Tibial nerve (tissue), 4 donors: ENCODE results near the gene WNT9A. TPM values are rescaled to one million over a fixed set of nuclear protein-coding genes. Genes with fewer than 3 reads are reported as not detected.

ENCODE experiments used
- DNase-seq, 2 donors: peaks; one replicate each; pipeline ENCODE4 v3.0.0-alpha.2; 2019; ENCODE audit warnings: low spot score in 2 of 2
- H3K27ac ChIP-seq, 4 donors: fragments of 200-600 bp; sonication (generic) in 3 of 4; one replicate each; pipeline ENCODE4 v1.5.1; 2017 to 2019; ENCODE audit warnings: mild to moderate bottlenecking in 1 of 4
- H3K27me3 ChIP-seq, 2 donors: fragments of 200-600 bp; sonication (generic) in 1 of 2; one replicate each; pipeline versions ENCODE4 v1.5.1 to v1.6.0; 2017 to 2019
- H3K36me3 ChIP-seq, 3 donors: fragments of 200-600 bp; sonication (generic); one replicate each; pipeline ENCODE4 v1.5.1; 2018 to 2019
- H3K4me1 ChIP-seq, 4 donors: fragments of 200-600 bp; sonication (generic) in 3 of 4; one replicate each; pipeline ENCODE4 v1.5.1; 2017 to 2019
- H3K4me3 ChIP-seq, 4 donors: fragments of 200-600 bp; sonication (generic) in 3 of 4; one replicate each; pipeline ENCODE4 v1.5.1; 2017 to 2019; ENCODE audit warnings: mild to moderate bottlenecking in 1 of 4, moderate library complexity in 1 of 4
- H3K9me3 ChIP-seq, 4 donors: fragments of 200-600 bp; sonication (generic) in 3 of 4; one replicate each; pipeline ENCODE4 v1.5.1; 2017 to 2019
- CTCF ChIP-seq, 5 experiments: fragments of 200-600 bp in 3 of 5; fragments of 450-650 bp in 2 of 5; sonication (generic) in 3 of 5; IDR thresholded peaks; one replicate each; pipeline ENCODE4 v1.5.1; 2016 to 2019; ENCODE audit warnings: antibody characterized with exemption in 5 of 5, mild to moderate bottlenecking in 3 of 5, moderate library complexity in 2 of 5
- EP300 ChIP-seq, 2 donors: sonication (generic); formaldehyde crosslinking; IDR thresholded peaks; one replicate each; pipeline ENCODE4 v1.6.1; 2017; ENCODE audit warnings: antibody characterized with exemption in 2 of 2, mild to moderate bottlenecking in 1 of 2
- POLR2A ChIP-seq, 2 donors: fragments of 450-650 bp; IDR thresholded peaks; one replicate each; pipeline ENCODE4 v1.6.1; 2017; ENCODE audit warnings: antibody characterized with exemption in 2 of 2, mild to moderate bottlenecking in 2 of 2, moderate library complexity in 2 of 2
- WGBS, 2 donors: methylation state at CpG; one replicate each; pipeline ENCODE4 v1.1.5; 2018; 5-methylcytosine and 5-hydroxymethylcytosine counted together
- total RNA-seq, 4 donors: library from RNA; depleted of rRNA; stranded (reverse); fragments of >200 nt; gene quantifications; one replicate each; pipeline ENCODE4 v1.1.0, GENCODE V29; 2016

The WNT9A gene
- total RNA-seq, 4 donors from 2014 or later: 5.1 to 12.8 (median 8.5) TPM

- H3K36me3 ChIP-seq: peaks cover 0 to 15% (median 0%) of the 10 kb centered on the region in 3 donors
- H3K9me3 ChIP-seq: no peaks in the 10 kb centered on the region
- peaks cover 0 to 53% (median 6%) of the 10 kb centered on the region in 4 donors for H3K4me1 ChIP-seq
- no peak overlapping the region for H3K4me3 ChIP-seq
- no peak for DNase-seq
- TF ChIP-seq POLR2A (IDR thresholded peaks at IDR 0.05) (no peak), EP300 (IDR thresholded peaks at IDR 0.05) (no peak), CTCF (IDR thresholded peaks at IDR 0.05) (no peak)
- 38 to 54% methylated on average over 15 of the region's 15 CpGs for WGBS, 2 donors
- H3K27me3 ChIP-seq: no peaks in the 10 kb centered on the region
- H3K27ac ChIP-seq: peak overlapping the region in 1 of 4 donors; percentile 15
These were observed 30.4 kb downstream of the WNT9A start for GRCh38 chr1:227917081-227917950.

- TF ChIP-seq CTCF (IDR thresholded peaks at IDR 0.05): no peak
- no peak for TF ChIP-seq EP300 (IDR thresholded peaks at IDR 0.05)
- no peak for TF ChIP-seq POLR2A (IDR thresholded peaks at IDR 0.05)
- Histone ChIP-seq H3K4me3 (no peak overlapping the region), H3K9me3 (no peaks in the 10 kb centered on the region), H3K27me3 (no peaks in the 10 kb centered on the region), H3K27ac (no peak overlapping the region), H3K36me3 (peaks cover 0 to 11% (median 0%) of the 10 kb centered on the region in 3 donors), H3K4me1 (peaks cover 0 to 60% (median 6%) of the 10 kb centered on the region in 4 donors)
- 76 to 84% methylated on average over 4 of the region's 4 CpGs for WGBS, 2 donors
- no peak for DNase-seq
These were observed 31.1 kb downstream of the WNT9A start for GRCh38 chr1:227916655-227917054.

GRCh38 chr1:227915564-227916553 is 31.9 kb downstream of the WNT9A start:
- H3K9me3 ChIP-seq: no peaks in the 10 kb centered on the region
- TF ChIP-seq CTCF (IDR thresholded peaks at IDR 0.05): no peak
- no peak for TF ChIP-seq POLR2A (IDR thresholded peaks at IDR 0.05)
- TF ChIP-seq EP300 (IDR thresholded peaks at IDR 0.05): no peak
- H3K36me3 ChIP-seq: peaks cover 0 to 4% (median 0%) of the 10 kb centered on the region in 3 donors
- no peak for DNase-seq
- 73 to 76% methylated on average over 22 of the region's 22 CpGs for whole genome bisulfite sequencing, 2 donors
- H3K4me3 ChIP-seq: no peak overlapping the region
- peaks cover 0 to 67% (median 6%) of the 10 kb centered on the region in 4 donors for H3K4me1 ChIP-seq
- no peak overlapping the region for H3K27ac ChIP-seq
- no peaks in the 10 kb centered on the region for H3K27me3 ChIP-seq

- WGBS, 2 donors: 64 to 70% methylated on average over 4 to 6 of the region's 7 CpGs
- no peak for TF ChIP-seq CTCF (IDR thresholded peaks at IDR 0.05)
- TF ChIP-seq EP300 (IDR thresholded peaks at IDR 0.05): no peak
- no peak for TF ChIP-seq POLR2A (IDR thresholded peaks at IDR 0.05)
- no peaks in the 10 kb centered on the region for H3K27me3 ChIP-seq
- DNase-seq: no peak
- peaks cover 0 to 71% (median 6%) of the 10 kb centered on the region in 4 donors for H3K4me1 ChIP-seq
- H3K36me3 ChIP-seq: no peaks in the 10 kb centered on the region
- peak overlapping the region in 1 of 4 donors; percentile 46 for H3K27ac ChIP-seq
- H3K9me3 ChIP-seq: no peaks in the 10 kb centered on the region
- no peak overlapping the region for H3K4me3 ChIP-seq
These were observed 32.8 kb downstream of the WNT9A start for GRCh38 chr1:227914801-227915563.
